Iris pigment epithelial cell (primary cell): Measurements from ENCODE around the gene TM7SF3.
"Not testable (repeated sequence)": the region's sequence is repeated elsewhere in the genome, so short reads cannot be mapped to it uniquely, and the experiment has no call there.

Experiments
- DNase-seq: peaks from one replicate; pipeline ENCODE4 v3.0.0-alpha.2; 2011; ENCODE audit warnings: low read depth

TM7SF3 gene

GRCh38 chr12:26978801-26979200 lies 35.4 kb downstream of the TM7SF3 start:
- DNase-seq, result no peak

DNA sequence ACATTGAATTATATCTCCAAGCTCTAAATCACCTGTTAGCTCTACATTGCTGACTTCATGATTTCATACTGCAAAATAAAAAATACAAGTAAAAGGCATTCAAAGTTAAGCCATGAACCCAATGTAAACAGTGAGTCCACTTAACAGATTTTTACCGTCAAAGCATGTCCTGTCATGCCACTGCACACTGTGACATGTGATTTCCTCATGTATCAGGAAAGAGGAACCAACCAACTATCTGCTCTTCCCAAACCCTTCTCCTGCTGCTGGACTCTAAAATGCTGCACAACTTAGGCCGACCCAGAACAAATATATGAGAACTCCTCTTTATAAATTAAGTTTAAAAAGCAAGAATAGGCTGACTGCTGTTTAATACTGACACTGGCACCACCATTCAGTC lies 37.5 kb downstream of the TM7SF3 start:
- DNase-seq, result no peak

GRCh38 chr12:26971963-26972362 lies 42.2 kb downstream of the TM7SF3 start:
- no peak for DNase-seq

DNA sequence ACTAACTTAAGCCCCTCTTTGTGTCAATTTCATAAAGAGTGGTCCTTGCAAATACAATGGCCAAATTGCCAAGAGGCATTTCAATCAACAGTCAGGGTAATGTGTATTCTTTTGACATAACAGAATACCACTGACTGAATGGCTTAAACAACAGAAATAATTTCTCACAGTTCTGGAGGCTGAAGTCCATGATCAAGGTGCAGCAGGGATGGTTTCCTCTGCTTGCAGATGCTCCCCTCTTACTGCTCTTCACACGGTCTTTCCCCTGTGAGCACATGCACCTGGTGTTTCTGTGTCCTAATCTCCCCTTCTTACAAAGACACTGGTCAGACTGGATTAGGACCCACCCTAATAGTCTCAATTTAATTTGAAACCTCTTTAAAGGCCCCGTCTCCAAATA lies 44.0 kb downstream of the TM7SF3 start:
- DNase-seq, result no peak

DNA sequence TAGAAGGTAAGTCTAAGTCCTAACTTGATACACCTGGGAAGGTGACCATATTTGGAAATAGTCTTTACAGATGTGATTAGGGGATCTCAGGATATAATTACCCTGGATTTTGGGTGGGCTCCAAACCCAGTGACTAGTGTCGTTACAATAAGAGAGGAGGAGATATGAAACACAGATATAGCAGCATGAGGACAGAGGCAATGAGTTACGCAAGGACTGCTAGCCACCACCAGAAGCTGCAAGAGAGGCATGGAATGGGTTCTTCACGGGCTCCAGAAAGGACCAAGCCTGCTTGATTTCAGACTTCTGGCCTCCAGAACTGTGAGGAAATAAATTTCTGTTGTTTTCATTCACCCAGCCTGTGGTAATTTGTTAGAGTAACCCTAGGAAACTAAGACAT lies 47.3 kb downstream of the TM7SF3 start:
- DNase-seq, result no peak

DNA sequence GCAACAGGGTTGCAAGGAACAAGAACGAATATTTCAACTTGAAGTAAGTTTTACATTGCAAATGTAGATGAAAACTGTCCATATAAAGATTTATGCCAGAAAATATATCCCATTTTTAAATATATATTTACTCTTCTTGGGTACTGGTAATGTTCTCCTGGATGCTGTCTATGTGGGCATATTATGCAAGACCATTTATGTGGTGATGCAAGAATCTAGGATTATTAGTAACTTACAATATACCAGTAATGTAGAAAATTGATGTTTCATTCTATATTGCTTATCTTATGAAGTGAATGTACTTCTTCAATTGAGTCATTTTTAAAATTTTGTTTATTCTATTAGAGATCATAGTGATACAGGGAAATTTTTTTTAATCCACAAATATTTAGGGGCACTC lies 50.8 kb downstream of the TM7SF3 start:
- peak; percentile 46 for DNase-seq

GRCh38 chr12:26961803-26962202 lies 52.4 kb downstream of the TM7SF3 start:
- no peak for DNase-seq

- not testable (repeated sequence) for DNase-seq
These were observed 52.8 kb downstream of the TM7SF3 start for GRCh38 chr12:26961391-26961790.

DNA sequence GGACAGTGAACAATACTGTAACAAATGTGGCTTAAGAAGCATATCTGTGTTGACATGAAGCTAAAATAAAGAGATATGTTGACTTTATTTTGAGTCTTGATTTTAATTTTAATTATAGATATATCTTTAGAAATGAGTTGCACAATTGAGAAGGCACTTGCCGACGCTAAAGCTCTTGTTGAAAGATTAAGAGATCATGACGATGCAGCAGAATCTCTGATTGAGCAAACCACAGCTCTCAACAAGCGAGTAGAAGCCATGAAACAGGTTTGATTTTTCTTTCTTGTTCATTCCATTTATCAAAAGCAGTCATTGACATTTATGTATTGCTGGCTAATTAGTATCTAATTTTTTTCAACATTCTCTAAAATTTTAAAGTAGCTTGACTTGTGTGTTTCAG lies 60.2 kb downstream of the TM7SF3 start:
- DNase-seq, result no peak

- peak; percentile 35 for DNase-seq
These were observed 60.7 kb downstream of the TM7SF3 start for GRCh38 chr12:26953447-26953846.

- DNase-seq, result no peak
These were observed 65.9 kb downstream of the TM7SF3 start for GRCh38 chr12:26948309-26948708.

DNA sequence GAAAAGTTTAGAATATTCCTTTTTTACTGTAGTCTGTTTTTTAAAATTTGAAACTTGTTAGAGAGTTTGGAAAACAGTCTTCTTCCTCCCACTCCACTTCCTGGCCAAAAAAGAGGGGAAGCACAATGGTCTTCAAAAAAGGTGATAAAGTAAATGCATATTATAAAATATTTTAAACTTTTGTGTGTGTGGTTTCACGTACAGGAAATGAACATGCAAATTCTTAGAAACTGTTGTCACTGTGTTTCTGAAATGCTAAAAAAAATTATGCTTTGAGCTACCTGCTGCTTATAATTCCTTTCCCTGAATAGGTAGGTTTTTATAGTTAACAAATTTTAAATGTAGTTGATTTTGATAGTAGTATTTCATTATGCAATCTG lies 73.0 kb downstream of the TM7SF3 start:
- DNase-seq, result peak; percentile 33

GRCh38 chr12:26940516-26941214 lies 73.5 kb downstream of the TM7SF3 start:
- DNase-seq, result peak; percentile 50

- DNase-seq, result no peak
These were observed 74.2 kb downstream of the TM7SF3 start for GRCh38 chr12:26939953-26940352.

- DNase-seq, result peak; percentile 57
These were observed 74.9 kb downstream of the TM7SF3 start for GRCh38 chr12:26939192-26939832.

DNA sequence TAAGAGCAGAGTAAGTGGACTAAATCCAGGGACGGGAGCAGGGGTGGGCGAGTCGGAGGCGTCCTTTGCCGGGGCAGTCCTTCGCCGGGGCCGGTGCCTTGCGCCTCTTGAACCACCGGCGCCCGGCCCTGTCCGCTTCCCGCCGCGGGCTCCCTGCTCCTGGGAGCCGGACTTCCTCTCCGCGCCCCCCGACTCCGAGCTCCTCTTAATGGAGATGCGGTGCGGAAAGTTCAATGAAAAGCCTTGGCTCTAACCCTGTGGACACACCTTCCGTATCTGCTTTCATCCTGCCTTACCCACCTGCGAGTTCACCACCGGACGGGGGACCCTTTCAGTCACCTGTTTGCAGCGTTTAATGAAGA lies 75.5 kb downstream of the TM7SF3 start:
- DNase-seq, result no peak

- DNase-seq, result peak; percentile 98
These were observed 76.1 kb downstream of the TM7SF3 start, which contains the start of the genes FGFR1OP2 and INTS13 for GRCh38 chr12:26937863-26938700. TSS of gene FGFR1OP2 (plus strand) at chr12:26938470. CDS start at chr12:26954159, 15,689 bp downstream. TSS of gene INTS13 (minus strand) at chr12:26937981. CDS start at chr12:26936803, 1,178 bp downstream.

DNA sequence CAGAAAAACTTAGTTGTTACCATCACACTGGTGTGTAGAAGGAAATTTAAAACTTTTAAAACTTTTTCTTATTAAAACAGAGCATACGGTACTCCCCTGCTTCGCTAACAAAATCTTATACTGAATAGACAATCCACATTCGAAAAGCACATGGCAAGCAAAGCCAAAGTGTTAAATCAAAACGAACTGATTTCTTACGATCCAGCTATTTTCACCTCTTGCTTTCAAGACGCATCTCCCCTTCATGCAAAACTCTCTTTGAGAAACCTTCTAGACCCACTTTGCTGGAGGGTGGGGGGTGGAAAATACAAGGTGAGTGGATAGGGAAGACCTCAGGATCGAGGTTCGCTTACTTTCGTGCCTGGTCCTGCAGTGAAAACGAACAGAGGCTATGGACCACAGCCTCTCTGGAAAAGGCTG lies 76.7 kb downstream of the TM7SF3 start:
- DNase-seq, result no peak

DNA sequence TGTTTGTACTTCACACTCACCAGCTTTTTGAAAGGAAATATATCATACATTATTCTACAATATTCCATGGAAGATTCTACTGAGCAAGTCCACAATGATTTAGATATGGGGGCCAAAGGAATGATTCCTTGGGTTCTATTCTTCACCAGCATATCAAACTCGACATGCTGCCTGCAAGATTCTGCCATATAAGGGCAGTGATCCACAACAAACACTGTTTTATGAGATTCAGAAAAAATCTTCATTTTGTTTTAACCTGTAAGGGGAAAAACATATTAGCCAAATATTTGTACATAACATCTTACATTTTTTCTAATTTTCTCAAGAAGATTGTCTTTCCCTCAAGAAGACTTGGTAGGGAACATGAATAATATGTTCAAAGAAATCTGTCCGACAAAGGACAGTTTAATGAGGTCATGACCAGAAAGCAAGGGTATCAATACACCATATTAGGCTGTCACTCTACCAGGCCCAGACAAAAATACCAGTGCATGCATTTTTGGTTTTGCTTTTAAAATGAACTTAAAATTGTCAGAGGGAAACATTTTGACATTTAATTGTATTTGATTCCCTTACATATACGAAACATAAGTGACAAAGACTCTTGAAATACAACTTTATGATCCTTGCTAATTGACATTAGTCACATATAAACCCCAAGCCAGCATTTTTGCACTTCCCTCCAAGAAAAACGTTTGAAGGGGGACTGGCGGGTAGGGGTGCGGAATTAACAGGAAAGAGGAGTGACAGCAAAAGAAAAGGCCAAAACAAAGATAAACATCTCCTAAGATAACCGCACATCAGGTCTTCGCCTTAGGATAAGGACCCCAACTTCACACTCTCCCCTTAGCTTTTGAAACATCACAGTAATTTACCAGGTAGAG lies 77.4 kb downstream of the TM7SF3 start:
- no peak for DNase-seq

GRCh38 chr12:26935636-26936378 lies 78.4 kb downstream of the TM7SF3 start:
- DNase-seq, result no peak

DNA sequence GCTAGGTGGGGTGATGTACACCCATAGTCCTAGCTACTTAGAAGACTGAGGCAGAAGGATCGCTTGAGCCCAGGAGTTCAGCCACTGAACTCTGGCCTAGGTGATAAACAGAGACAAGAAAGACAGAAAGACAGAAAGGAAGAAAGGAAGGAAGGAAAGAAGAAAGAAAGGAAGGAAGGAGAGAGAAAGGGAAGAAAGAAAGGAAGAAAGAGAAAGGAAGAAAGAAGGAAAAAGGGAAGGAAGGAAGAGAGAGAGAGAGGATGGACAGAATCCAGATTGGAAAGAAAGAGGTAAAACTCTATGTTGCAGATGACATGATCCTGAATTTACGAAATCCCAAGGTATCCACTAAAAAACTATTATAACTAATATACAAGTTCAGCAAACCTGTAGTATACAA lies 84.6 kb downstream of the TM7SF3 start:
- no peak for DNase-seq
